ENCODE data around the gene SUMO2. TPM values are rescaled to one million over a fixed set of nuclear protein-coding genes. Genes with fewer than 3 reads are reported as not detected.

SUMO2 gene
- total RNA-seq, 1 donor from 2014 or later = 449 TPM

DNA sequence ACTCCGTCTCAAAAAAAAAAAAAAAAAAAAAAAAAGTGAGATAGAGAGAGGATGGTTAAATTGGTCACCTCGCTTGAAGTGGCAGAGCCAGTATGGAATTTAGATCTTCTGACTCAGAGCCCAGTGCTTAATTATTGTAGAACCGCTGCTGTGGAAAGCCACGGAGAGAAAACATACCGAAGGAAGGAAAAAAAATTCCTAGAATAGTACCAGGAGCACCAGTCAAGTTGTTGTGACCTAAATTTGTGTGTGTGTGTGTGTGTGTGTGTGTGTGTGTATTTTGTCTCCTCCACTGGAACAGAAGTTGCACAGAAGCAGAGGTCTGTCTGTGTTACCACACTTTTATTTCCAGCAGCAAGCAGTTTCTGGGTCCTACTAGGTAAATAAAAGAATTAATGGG lies 12.1 kb upstream of the SUMO2 start:
- Histone ChIP-seq H3K4me3 (ENCODE audit: insufficient read depth, low read depth, low read length) (no peak overlapping the region), H3K79me2 (ENCODE audit: insufficient read depth, low read length) (no peaks in the 10 kb centered on the region), H3K27me3 (ENCODE audit: insufficient read depth, low read length) (no peaks in the 10 kb centered on the region), H2AFZ (ENCODE audit: low read depth, low read length) (no peak overlapping the region), H3K9me3 (ENCODE audit: insufficient read depth, low read depth, low read length) (no peaks in the 10 kb centered on the region), H3K36me3 (ENCODE audit: insufficient read depth, low read length) (no peaks in the 10 kb centered on the region), H3K9ac (ENCODE audit: low read length) (peak overlapping the region; percentile 31), H4K20me1 (ENCODE audit: insufficient read depth, low read length) (no peaks in the 10 kb centered on the region), H3K4me1 (ENCODE audit: insufficient read depth, low read length) (no peaks in the 10 kb centered on the region), H3K27ac (ENCODE audit: low read depth, low read length) (no peak overlapping the region), H3K4me2 (ENCODE audit: low read length) (peak overlapping the region; percentile 30)
- Mint-ChIP-seq H3K4me3 (ENCODE audit: unreplicated experiment) (no peak overlapping the region), H3K27me3 (ENCODE audit: low read depth, unreplicated experiment) (no peaks in the 10 kb centered on the region), H3K36me3 (ENCODE audit: low read depth, unreplicated experiment) (no peaks in the 10 kb centered on the region), H3K27ac (ENCODE audit: unreplicated experiment) (no peak overlapping the region), H3K4me1 (ENCODE audit: low read depth, unreplicated experiment) (peaks cover 2% of the 10 kb centered on the region), H3K9me3 (ENCODE audit: unreplicated experiment) (no peaks in the 10 kb centered on the region)
- no peak for TF ChIP-seq EZH2 (IDR thresholded peaks at IDR 0.05; ENCODE audit: insufficient read depth, low read length)
- TF ChIP-seq, protein P1, sequence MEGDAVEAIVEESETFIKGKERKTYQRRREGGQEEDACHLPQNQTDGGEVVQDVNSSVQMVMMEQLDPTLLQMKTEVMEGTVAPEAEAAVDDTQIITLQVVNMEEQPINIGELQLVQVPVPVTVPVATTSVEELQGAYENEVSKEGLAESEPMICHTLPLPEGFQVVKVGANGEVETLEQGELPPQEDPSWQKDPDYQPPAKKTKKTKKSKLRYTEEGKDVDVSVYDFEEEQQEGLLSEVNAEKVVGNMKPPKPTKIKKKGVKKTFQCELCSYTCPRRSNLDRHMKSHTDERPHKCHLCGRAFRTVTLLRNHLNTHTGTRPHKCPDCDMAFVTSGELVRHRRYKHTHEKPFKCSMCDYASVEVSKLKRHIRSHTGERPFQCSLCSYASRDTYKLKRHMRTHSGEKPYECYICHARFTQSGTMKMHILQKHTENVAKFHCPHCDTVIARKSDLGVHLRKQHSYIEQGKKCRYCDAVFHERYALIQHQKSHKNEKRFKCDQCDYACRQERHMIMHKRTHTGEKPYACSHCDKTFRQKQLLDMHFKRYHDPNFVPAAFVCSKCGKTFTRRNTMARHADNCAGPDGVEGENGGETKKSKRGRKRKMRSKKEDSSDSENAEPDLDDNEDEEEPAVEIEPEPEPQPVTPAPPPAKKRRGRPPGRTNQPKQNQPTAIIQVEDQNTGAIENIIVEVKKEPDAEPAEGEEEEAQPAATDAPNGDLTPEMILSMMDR (IDR thresholded peaks at IDR 0.05; ENCODE audit: insufficient read depth, low read depth, low read length) = no peak
- DNase-seq (ENCODE audit: low read depth) = peak; percentile 65
- FAIRE-seq = no peak

DNA sequence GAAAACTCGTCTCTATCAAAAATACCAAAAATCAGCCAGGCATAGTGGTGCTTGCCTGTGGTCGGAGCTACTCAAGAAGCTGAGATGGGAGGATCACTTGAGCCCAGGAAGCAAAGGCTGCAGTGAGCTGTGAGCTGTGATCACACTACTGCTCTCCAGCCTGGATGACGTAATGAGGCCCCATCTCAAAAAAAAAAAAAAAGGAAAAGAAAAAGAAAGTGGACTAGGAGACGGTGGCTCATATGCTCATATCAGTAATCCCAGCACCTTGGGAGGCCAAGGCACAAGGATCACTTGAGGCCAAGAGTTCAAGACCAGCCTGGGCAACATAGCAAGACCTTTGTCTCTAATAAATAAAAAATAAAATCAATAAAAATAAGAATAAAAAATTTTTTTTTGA lies 8.8 kb upstream of the SUMO2 start:
- Histone ChIP-seq H4K20me1 (ENCODE audit: insufficient read depth, low read length) (no peaks in the 10 kb centered on the region), H3K4me3 (ENCODE audit: insufficient read depth, low read depth, low read length) (no peak overlapping the region), H3K36me3 (ENCODE audit: insufficient read depth, low read length) (no peaks in the 10 kb centered on the region), H2AFZ (ENCODE audit: low read depth, low read length) (no peak overlapping the region), H3K9ac (ENCODE audit: low read length) (no peak overlapping the region), H3K79me2 (ENCODE audit: insufficient read depth, low read length) (no peaks in the 10 kb centered on the region), H3K27ac (ENCODE audit: low read depth, low read length) (no peak overlapping the region), H3K4me1 (ENCODE audit: insufficient read depth, low read length) (no peaks in the 10 kb centered on the region), H3K9me3 (ENCODE audit: insufficient read depth, low read depth, low read length) (no peaks in the 10 kb centered on the region), H3K4me2 (ENCODE audit: low read length) (no peak overlapping the region), H3K27me3 (ENCODE audit: insufficient read depth, low read length) (no peaks in the 10 kb centered on the region)
- H3K9me3 Mint-ChIP-seq (ENCODE audit: unreplicated experiment) = no peaks in the 10 kb centered on the region
- no peaks in the 10 kb centered on the region for H3K36me3 Mint-ChIP-seq (ENCODE audit: low read depth, unreplicated experiment)
- peaks cover 6% of the 10 kb centered on the region for H3K4me1 Mint-ChIP-seq (ENCODE audit: low read depth, unreplicated experiment)
- no peak overlapping the region for H3K27ac Mint-ChIP-seq (ENCODE audit: unreplicated experiment)
- no peak for DNase-seq (ENCODE audit: low read depth)
- H3K4me3 Mint-ChIP-seq (ENCODE audit: unreplicated experiment) = no peak overlapping the region
- no peak for FAIRE-seq
- no peaks in the 10 kb centered on the region for H3K27me3 Mint-ChIP-seq (ENCODE audit: low read depth, unreplicated experiment)
- TF ChIP-seq, protein P1 (IDR thresholded peaks at IDR 0.05; ENCODE audit: insufficient read depth, low read depth, low read length) = no peak
- no peak for TF ChIP-seq EZH2 (IDR thresholded peaks at IDR 0.05; ENCODE audit: insufficient read depth, low read length)

DNA sequence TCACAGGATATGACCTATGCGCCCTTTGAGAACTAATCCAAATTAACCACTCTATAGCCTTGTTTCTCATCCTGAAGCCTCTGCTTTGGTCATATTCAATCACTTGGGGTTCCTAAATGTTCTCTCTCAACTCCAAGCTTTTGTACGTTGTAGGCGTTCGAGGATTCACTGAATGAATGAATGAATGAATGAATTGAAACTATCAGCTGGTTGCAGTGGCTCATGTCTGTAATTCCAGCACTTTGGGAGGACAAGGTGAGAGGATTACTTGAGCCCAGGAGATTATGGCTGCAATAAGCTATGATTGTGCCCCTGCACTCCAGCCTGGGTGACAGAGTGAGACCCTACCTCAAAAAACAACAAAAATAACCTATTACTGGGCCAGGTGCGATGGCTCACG lies 5.9 kb upstream of the SUMO2 start:
- FAIRE-seq (no peak), DNase-seq (ENCODE audit: low read depth) (no peak)
- Histone ChIP-seq H3K27me3 (ENCODE audit: insufficient read depth, low read length) (no peaks in the 10 kb centered on the region), H3K9me3 (ENCODE audit: insufficient read depth, low read depth, low read length) (no peaks in the 10 kb centered on the region), H3K4me3 (ENCODE audit: insufficient read depth, low read depth, low read length) (no peak overlapping the region), H3K4me1 (ENCODE audit: insufficient read depth, low read length) (no peaks in the 10 kb centered on the region), H3K27ac (ENCODE audit: low read depth, low read length) (no peak overlapping the region), H3K79me2 (ENCODE audit: insufficient read depth, low read length) (no peaks in the 10 kb centered on the region), H4K20me1 (ENCODE audit: insufficient read depth, low read length) (no peaks in the 10 kb centered on the region), H3K4me2 (ENCODE audit: low read length) (no peak overlapping the region), H3K9ac (ENCODE audit: low read length) (no peak overlapping the region), H2AFZ (ENCODE audit: low read depth, low read length) (no peak overlapping the region), H3K36me3 (ENCODE audit: insufficient read depth, low read length) (no peaks in the 10 kb centered on the region)
- no peaks in the 10 kb centered on the region for H3K36me3 Mint-ChIP-seq (ENCODE audit: low read depth, unreplicated experiment)
- peaks cover 11% of the 10 kb centered on the region for H3K4me1 Mint-ChIP-seq (ENCODE audit: low read depth, unreplicated experiment)
- no peak overlapping the region for H3K4me3 Mint-ChIP-seq (ENCODE audit: unreplicated experiment)
- H3K9me3 Mint-ChIP-seq (ENCODE audit: unreplicated experiment) = no peaks in the 10 kb centered on the region
- H3K27me3 Mint-ChIP-seq (ENCODE audit: low read depth, unreplicated experiment) = no peaks in the 10 kb centered on the region
- no peak overlapping the region for H3K27ac Mint-ChIP-seq (ENCODE audit: unreplicated experiment)
- no peak for TF ChIP-seq EZH2 (IDR thresholded peaks at IDR 0.05; ENCODE audit: insufficient read depth, low read length)
- TF ChIP-seq, protein P1 (IDR thresholded peaks at IDR 0.05; ENCODE audit: insufficient read depth, low read depth, low read length) = no peak
